A673 (cell line): ENCODE measurements around the gene DIP2C.

Experiments
- CTCF ChIP-seq: fragments of 300-800, 200-600 bp; sonication (generic); conservative IDR thresholded peaks from 2 replicates; pipeline ENCODE4 v1.5.1; 2017; ENCODE audit warnings: low read depth, mild to moderate bottlenecking, antibody characterized with exemption, low read length, moderate library complexity, mixed read lengths
- EZH2 ChIP-seq: fragments of 200-600 bp; sonication (generic); IDR thresholded peaks from 2 replicates; pipeline ENCODE4 v1.6.1; 2017; ENCODE audit warnings: borderline replicate concordance, low read depth, mild to moderate bottlenecking, mixed read lengths, antibody characterized with exemption, low read length; ENCODE audit not compliant: poor library complexity, severe bottlenecking

- TF ChIP-seq CTCF (no peak), EZH2 (no peak)
Observed at GRCh38 chr10:421170-421569, 268.3 kb downstream of the DIP2C start.
